Activated naive CD4-positive, alpha-beta T cell (primary cell): ENCODE measurements around the gene AGAP1.

Experiments used
- DNase-seq, 4 experiments: peaks; one replicate each; lab custom pipeline; 2025; lab: John Stamatoyannopoulos, UW

The AGAP1 gene

GRCh38 chr2:235508371-235509160 lies 14.7 kb downstream of the AGAP1 start:
- DNase-seq: no peak

- DNase-seq: no peak
These were observed 16.5 kb downstream of the AGAP1 start for GRCh38 chr2:235510318-235510717.

- no peak for DNase-seq
These were observed 17.4 kb downstream of the AGAP1 start for GRCh38 chr2:235511187-235511661.

- no peak for DNase-seq
These were observed 18.2 kb downstream of the AGAP1 start for GRCh38 chr2:235511751-235512698.

- DNase-seq: no peak
These were observed 18.8 kb downstream of the AGAP1 start for GRCh38 chr2:235512699-235513053.

GRCh38 chr2:235513984-235514626 lies 20.3 kb downstream of the AGAP1 start:
- no peak for DNase-seq

- DNase-seq: no peak
These were observed 21.0 kb downstream of the AGAP1 start for GRCh38 chr2:235514627-235515363.

- DNase-seq: no peak
These were observed 21.5 kb downstream of the AGAP1 start for GRCh38 chr2:235515364-235515742.

- DNase-seq: no peak
These were observed 22.0 kb downstream of the AGAP1 start for GRCh38 chr2:235515821-235516220.

- DNase-seq: no peak
These were observed 22.4 kb downstream of the AGAP1 start for GRCh38 chr2:235516257-235516656.

GRCh38 chr2:235518322-235519090 lies 24.7 kb downstream of the AGAP1 start:
- DNase-seq: no peak

GRCh38 chr2:235520787-235521186 lies 26.9 kb downstream of the AGAP1 start:
- DNase-seq: no peak

- no peak for DNase-seq
These were observed 28.0 kb downstream of the AGAP1 start for GRCh38 chr2:235521844-235522243.

- no peak for DNase-seq
These were observed 29.2 kb downstream of the AGAP1 start for GRCh38 chr2:235523021-235523420.

- no peak for DNase-seq
These were observed 29.8 kb downstream of the AGAP1 start for GRCh38 chr2:235523486-235524150.

GRCh38 chr2:235526166-235526565 lies 32.3 kb downstream of the AGAP1 start:
- no peak for DNase-seq

- DNase-seq: no peak
These were observed 34.1 kb downstream of the AGAP1 start for GRCh38 chr2:235527806-235528469.

GRCh38 chr2:235529621-235530020 lies 35.8 kb downstream of the AGAP1 start:
- DNase-seq: no peak

- no peak for DNase-seq
These were observed 36.9 kb downstream of the AGAP1 start for GRCh38 chr2:235530735-235531134.

- DNase-seq: no peak
These were observed 38.5 kb downstream of the AGAP1 start for GRCh38 chr2:235532307-235532706.
